ENCODE data around the gene SH3RF3.

GRCh38 chr2:109481599-109481998 lies 352.6 kb downstream of the SH3RF3 start:
- TF ChIP-seq GATA2 (IDR thresholded peaks at IDR 0.05; ENCODE audit: low read depth, low read length) (no peak), GATA3 (IDR thresholded peaks at IDR 0.05; ENCODE audit: low read depth, low read length) (no peak)
